Uterus (tissue), 4 donors: ENCODE measurements around the gene GALNT4. TPM values are rescaled to one million over a fixed set of nuclear protein-coding genes. Genes with fewer than 3 reads are reported as not detected.

Source experiments
- DNase-seq, 2 donors: peaks; one replicate each; pipeline ENCODE4 v3.0.0-alpha.2; 2019 to 2020
- H3K27ac ChIP-seq, 2 donors: fragments of 200-600 bp; sonication (generic); 1 replicate in 1 of 2; 2 replicates in 1 of 2; pipeline ENCODE4 v1.5.1; 2016 to 2018
- H3K27me3 ChIP-seq, 2 donors: fragments of 200-600 bp; sonication (generic); one replicate each; pipeline ENCODE4 v1.5.1; 2018 to 2019; ENCODE audit warnings: control low read depth in 1 of 2
- H3K36me3 ChIP-seq, 2 donors: fragments of 200-600 bp; sonication (generic); one replicate each; pipeline ENCODE4 v1.5.1; 2019; ENCODE audit warnings: control low read depth in 1 of 2
- H3K4me1 ChIP-seq, 2 donors: fragments of 200-600 bp; sonication (generic); one replicate each; pipeline ENCODE4 v1.5.1; 2018 to 2019; ENCODE audit warnings: control low read depth in 1 of 2
- H3K4me3 ChIP-seq, 2 donors: fragments of 200-600 bp; sonication (generic); 1 replicate in 1 of 2; 2 replicates in 1 of 2; pipeline ENCODE4 v1.5.1; 2018 to 2019; ENCODE audit warnings: mild to moderate bottlenecking in 1 of 2
- H3K9me3 ChIP-seq, 2 donors: fragments of 200-600 bp; sonication (generic); one replicate each; pipeline ENCODE4 v1.5.1; 2019; ENCODE audit warnings: control low read depth in 1 of 2
- CTCF ChIP-seq, 4 experiments: fragments of 200-600 bp in 2 of 4; fragments of 450-650 bp in 2 of 4; sonication (generic) in 2 of 4; IDR thresholded peaks; one replicate each; pipeline ENCODE4 v1.5.1; 2016 to 2019; ENCODE audit warnings: antibody characterized with exemption in 4 of 4, mild to moderate bottlenecking in 2 of 4, moderate library complexity in 1 of 4
- POLR2A ChIP-seq, 2 donors: fragments of 450-650 bp; IDR thresholded peaks; one replicate each; pipeline ENCODE4 v1.6.1; 2016; ENCODE audit warnings: antibody characterized with exemption in 2 of 2, mild to moderate bottlenecking in 1 of 2, moderate library complexity in 1 of 2
- intact Hi-C: fragments of 100-400 bp; cut with DNase I; formaldehyde crosslinking; loops from one replicate; pipeline ENCODE4 v1.15.1; 2023; ENCODE audit warnings: low total_unique reads
- total RNA-seq, 4 donors: library from RNA; depleted of rRNA in 3 of 4; stranded (reverse); fragments of >200 nt in 3 of 4; gene quantifications; one replicate each; pipeline versions ENCODE4 v1.1.0 to v1.2.4, GENCODE V29; 2014 to 2023
- donor health status: DM: yes; HTN: yes; CAD: no.

Gene GALNT4
- total RNA-seq, 4 donors from 2014 or later, result 1.5 to 27.0 (median 3.7) TPM

DNA sequence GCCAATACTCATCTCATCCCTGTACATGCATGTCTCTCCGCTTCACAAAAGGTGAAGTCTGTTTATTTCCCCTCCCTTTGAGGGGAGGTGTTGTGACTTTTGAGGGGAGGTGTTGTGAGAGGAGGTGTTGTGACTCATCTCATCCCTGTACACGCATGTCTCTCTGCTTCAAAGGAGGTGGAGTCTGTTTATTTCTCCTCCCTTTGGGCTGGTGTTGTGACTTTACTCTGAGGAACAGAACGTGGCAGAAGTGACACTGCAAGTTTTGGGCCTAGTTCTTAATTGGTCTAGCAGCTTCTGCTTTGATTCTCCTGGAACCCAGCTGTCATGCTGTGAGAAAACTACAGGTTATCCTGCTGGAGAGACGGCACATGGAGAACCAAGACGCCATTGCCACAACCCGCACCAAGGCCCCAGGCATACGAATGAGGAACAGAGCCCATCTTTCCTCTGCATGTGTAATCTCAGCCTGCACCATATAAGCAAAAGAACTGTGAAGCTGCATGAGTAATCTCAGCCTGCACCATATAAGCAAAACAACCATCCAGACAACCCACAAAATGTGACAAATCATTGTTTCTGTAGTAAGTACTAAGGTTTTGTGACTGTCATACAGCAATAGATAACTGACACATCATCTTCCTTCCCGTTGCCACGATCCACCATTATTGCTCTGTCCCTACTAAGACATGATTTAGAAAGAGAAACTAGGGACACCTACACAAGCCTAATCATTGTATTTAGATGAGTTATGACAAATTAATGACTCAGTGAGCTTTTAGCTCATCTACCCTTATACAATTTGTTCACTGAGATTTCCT lies 30.0 kb downstream of the GALNT4 start:
- Histone ChIP-seq H3K27ac (no peak overlapping the region), H3K4me3 (no peak overlapping the region), H3K4me1 (no peaks in the 10 kb centered on the region), H3K36me3 (no peaks in the 10 kb centered on the region), H3K27me3 (no peaks in the 10 kb centered on the region), H3K9me3 (no peaks in the 10 kb centered on the region)
- DNase-seq, result no peak
- no peak for TF ChIP-seq POLR2A (IDR thresholded peaks at IDR 0.05)
- intact Hi-C loops, result no loop called here

- no peak for TF ChIP-seq POLR2A (IDR thresholded peaks at IDR 0.05)
- no peak for TF ChIP-seq CTCF (IDR thresholded peaks at IDR 0.05)
- intact Hi-C loops, result no loop called here
Observed at GRCh38 chr12:89493670-89494302, 30.8 kb downstream of the GALNT4 start.

GRCh38 chr12:89492883-89493282 lies 31.7 kb downstream of the GALNT4 start:
- TF ChIP-seq CTCF (IDR thresholded peaks at IDR 0.05), result no peak
- no peak for TF ChIP-seq POLR2A (IDR thresholded peaks at IDR 0.05)
- Histone ChIP-seq H3K27ac (no peak overlapping the region), H3K4me1 (no peaks in the 10 kb centered on the region), H3K9me3 (no peaks in the 10 kb centered on the region), H3K4me3 (no peak overlapping the region), H3K27me3 (no peaks in the 10 kb centered on the region), H3K36me3 (no peaks in the 10 kb centered on the region)
- intact Hi-C loops, result no loop called here
- no peak for DNase-seq

More at GRCh38 chr12:89493670-89494302, 30.8 kb downstream of the GALNT4 start:
- no peak overlapping the region for H3K27ac ChIP-seq
- H3K36me3 ChIP-seq, result no peaks in the 10 kb centered on the region
- no peak overlapping the region for H3K4me3 ChIP-seq
- H3K4me1 ChIP-seq, result no peaks in the 10 kb centered on the region
- no peaks in the 10 kb centered on the region for H3K9me3 ChIP-seq
- H3K27me3 ChIP-seq, result no peaks in the 10 kb centered on the region
- no peak for DNase-seq

GRCh38 chr12:89490922-89491321 lies 33.7 kb downstream of the GALNT4 start:
- Histone ChIP-seq H3K27ac (no peak overlapping the region), H3K27me3 (no peaks in the 10 kb centered on the region), H3K36me3 (no peaks in the 10 kb centered on the region), H3K4me1 (no peaks in the 10 kb centered on the region), H3K9me3 (no peaks in the 10 kb centered on the region), H3K4me3 (no peak overlapping the region)
- TF ChIP-seq CTCF (IDR thresholded peaks at IDR 0.05) (no peak), POLR2A (IDR thresholded peaks at IDR 0.05) (no peak)
- no peak for DNase-seq
- intact Hi-C loops, result no loop called here

DNA sequence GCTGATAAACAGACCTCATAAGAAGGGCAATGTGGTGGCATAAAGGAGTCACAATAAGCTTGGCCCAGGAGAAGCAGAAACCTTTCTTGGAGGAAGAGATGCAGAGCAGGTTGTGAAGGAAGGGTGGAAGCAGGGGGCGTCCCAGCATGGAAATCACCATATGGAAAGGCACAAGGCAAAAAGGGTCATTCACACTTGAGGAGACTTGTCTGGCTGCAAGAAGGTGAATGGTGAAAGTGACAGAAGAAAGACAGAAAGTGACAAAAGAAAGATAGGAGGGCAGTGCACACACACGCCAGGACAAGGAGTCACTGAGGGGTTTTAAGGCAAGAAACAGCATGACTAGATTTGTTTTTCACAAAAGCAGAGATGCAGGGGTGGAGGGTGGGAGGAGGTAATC lies 38.3 kb downstream of the GALNT4 start:
- Histone ChIP-seq H3K4me1 (no peaks in the 10 kb centered on the region), H3K4me3 (no peak overlapping the region), H3K9me3 (no peaks in the 10 kb centered on the region), H3K27me3 (no peaks in the 10 kb centered on the region), H3K27ac (no peak overlapping the region), H3K36me3 (no peaks in the 10 kb centered on the region)
- intact Hi-C loops, result no loop called here
- no peak for DNase-seq
- TF ChIP-seq POLR2A (IDR thresholded peaks at IDR 0.05) (no peak), CTCF (IDR thresholded peaks at IDR 0.05) (no peak)
